Measurements from ENCODE around the gene BCDIN3D.
"Not testable (repeated sequence)": the region's sequence is repeated elsewhere in the genome, so short reads cannot be mapped to it uniquely, and the experiment has no call there.

Gene BCDIN3D

GRCh38 chr12:49872781-49873181 lies 29.9 kb upstream of the BCDIN3D start:
- no peaks in the 10 kb centered on the region for H3F3A ChIP-seq (ENCODE audit: insufficient read depth, low read length)
- no peak overlapping the region for H2AFZ ChIP-seq (ENCODE audit: low read length)
- H3K27me3 ChIP-seq (ENCODE audit: insufficient read depth, low read length), result no peaks in the 10 kb centered on the region; the same call in 1 of the 2 replicates
- no peaks in the 10 kb centered on the region for H3K9me2 ChIP-seq (ENCODE audit: low read depth, low read length)
- no peak overlapping the region for H3K27ac ChIP-seq (ENCODE audit: low read depth, low read length, poor library complexity, severe bottlenecking)
- no peak overlapping the region for H3K9ac ChIP-seq (ENCODE audit: low read length)
- no peak for TF ChIP-seq EZH2 (IDR thresholded peaks at IDR 0.05; ENCODE audit: borderline replicate concordance, low read length)
- TF ChIP-seq CTCF (IDR thresholded peaks at IDR 0.05; ENCODE audit: low read length), result no peak
- no peaks in the 10 kb centered on the region for H3K4me1 ChIP-seq (ENCODE audit: insufficient read depth, low read length, severe bottlenecking)
- H3K9me3 ChIP-seq (ENCODE audit: low read length), result no peaks in the 10 kb centered on the region
- H3K4me2 ChIP-seq (ENCODE audit: low read length), result no peak overlapping the region
- H3K4me3 ChIP-seq (ENCODE audit: low read depth, low read length, poor library complexity, severe bottlenecking), result no peak overlapping the region
- no peaks in the 10 kb centered on the region for H3K79me2 ChIP-seq (ENCODE audit: insufficient read depth, low read length)
- H3K36me3 ChIP-seq (ENCODE audit: insufficient read depth, low read length), result no peaks in the 10 kb centered on the region
- no peaks in the 10 kb centered on the region for H4K20me1 ChIP-seq (ENCODE audit: insufficient read depth, low read length)

GRCh38 chr12:49872381-49872780 lies 29.5 kb upstream of the BCDIN3D start:
- Histone ChIP-seq H3K9ac (ENCODE audit: low read length) (no peak overlapping the region), H3K9me2 (ENCODE audit: low read depth, low read length) (no peaks in the 10 kb centered on the region), H3K27me3 (ENCODE audit: insufficient read depth, low read length) (no peaks in the 10 kb centered on the region; the same call in 1 of the 2 replicates), H3K27ac (ENCODE audit: low read depth, low read length, poor library complexity, severe bottlenecking) (no peak overlapping the region), H4K20me1 (ENCODE audit: insufficient read depth, low read length) (no peaks in the 10 kb centered on the region), H3K4me1 (ENCODE audit: insufficient read depth, low read length, severe bottlenecking) (no peaks in the 10 kb centered on the region), H3K4me2 (ENCODE audit: low read length) (no peak overlapping the region), H3K4me3 (ENCODE audit: low read depth, low read length, poor library complexity, severe bottlenecking) (no peak overlapping the region), H3K36me3 (ENCODE audit: insufficient read depth, low read length) (no peaks in the 10 kb centered on the region), H3K79me2 (ENCODE audit: insufficient read depth, low read length) (no peaks in the 10 kb centered on the region), H2AFZ (ENCODE audit: low read length) (no peak overlapping the region), H3K9me3 (ENCODE audit: low read length) (no peaks in the 10 kb centered on the region), H3F3A (ENCODE audit: insufficient read depth, low read length) (no peaks in the 10 kb centered on the region)
- TF ChIP-seq EZH2 (IDR thresholded peaks at IDR 0.05; ENCODE audit: borderline replicate concordance, low read length) (no peak), CTCF (IDR thresholded peaks at IDR 0.05; ENCODE audit: low read length) (no peak)

- not testable (repeated sequence) for H3K4me2 ChIP-seq (ENCODE audit: low read length); H3K79me2 ChIP-seq (ENCODE audit: insufficient read depth, low read length); H2AFZ ChIP-seq (ENCODE audit: low read length); H3K36me3 ChIP-seq (ENCODE audit: insufficient read depth, low read length); H3K9ac ChIP-seq (ENCODE audit: low read length); H3F3A ChIP-seq (ENCODE audit: insufficient read depth, low read length); H3K27ac ChIP-seq (ENCODE audit: low read depth, low read length, poor library complexity, severe bottlenecking); H3K4me1 ChIP-seq (ENCODE audit: insufficient read depth, low read length, severe bottlenecking); H3K9me2 ChIP-seq (ENCODE audit: low read depth, low read length); H3K27me3 ChIP-seq (ENCODE audit: insufficient read depth, low read length); H4K20me1 ChIP-seq (ENCODE audit: insufficient read depth, low read length); H3K9me3 ChIP-seq (ENCODE audit: low read length); H3K4me3 ChIP-seq (ENCODE audit: low read depth, low read length, poor library complexity, severe bottlenecking)
Measured at GRCh38 chr12:49871811-49872251, 28.9 kb upstream of the BCDIN3D start.

- Histone ChIP-seq H4K20me1 (ENCODE audit: insufficient read depth, low read length) (no peaks in the 10 kb centered on the region), H3F3A (ENCODE audit: insufficient read depth, low read length) (no peaks in the 10 kb centered on the region), H3K9ac (ENCODE audit: low read length) (no peak overlapping the region), H3K27me3 (ENCODE audit: insufficient read depth, low read length) (no peaks in the 10 kb centered on the region; the same call in 1 of the 2 replicates), H3K4me2 (ENCODE audit: low read length) (no peak overlapping the region), H3K79me2 (ENCODE audit: insufficient read depth, low read length) (no peaks in the 10 kb centered on the region), H3K4me3 (ENCODE audit: low read depth, low read length, poor library complexity, severe bottlenecking) (no peak overlapping the region), H3K9me2 (ENCODE audit: low read depth, low read length) (no peaks in the 10 kb centered on the region), H2AFZ (ENCODE audit: low read length) (no peak overlapping the region), H3K27ac (ENCODE audit: low read depth, low read length, poor library complexity, severe bottlenecking) (no peak overlapping the region), H3K36me3 (ENCODE audit: insufficient read depth, low read length) (no peaks in the 10 kb centered on the region), H3K9me3 (ENCODE audit: low read length) (no peaks in the 10 kb centered on the region), H3K4me1 (ENCODE audit: insufficient read depth, low read length, severe bottlenecking) (no peaks in the 10 kb centered on the region)
- no peak for TF ChIP-seq EZH2 (IDR thresholded peaks at IDR 0.05; ENCODE audit: borderline replicate concordance, low read length)
- no peak for TF ChIP-seq CTCF (IDR thresholded peaks at IDR 0.05; ENCODE audit: low read length)
Measured at GRCh38 chr12:49871263-49871561, 28.3 kb upstream of the BCDIN3D start.

All from OCI-LY1 (cell line).